DMS79 treated with DMSO at 0.1 percent for 48 hours (cell line): ENCODE measurements around the gene MRPL46.

Experiments used
- DNase-seq: peaks from one replicate; lab custom pipeline; 2025; lab: John Stamatoyannopoulos, UW

The MRPL46 gene

GRCh38 chr15:88467073-88467934, at the start of gene MRPL46, which contains the start of gene MRPS11:
TSS of gene MRPL46 (minus strand) at chr15:88467388. CDS start at chr15:88467377, 11 bp downstream.
TSS of gene MRPS11 (plus strand) at chr15:88467708. CDS start at chr15:88467718, 10 bp downstream.
- peak; percentile 64 for DNase-seq

- DNase-seq: no peak
Measured at GRCh38 chr15:88513195-88513594, 46.0 kb upstream of the MRPL46 start.

- no peak for DNase-seq
Measured at GRCh38 chr15:88512601-88513000, 45.4 kb upstream of the MRPL46 start.

- DNase-seq: no peak
Measured at GRCh38 chr15:88512078-88512477, 44.9 kb upstream of the MRPL46 start.

- no peak for DNase-seq
Measured at GRCh38 chr15:88511161-88511560, 44.0 kb upstream of the MRPL46 start.

GRCh38 chr15:88509964-88510363, 42.8 kb upstream of the MRPL46 start:
- no peak for DNase-seq

- DNase-seq: no peak
Measured at GRCh38 chr15:88509321-88509720, 42.1 kb upstream of the MRPL46 start.

GRCh38 chr15:88506628-88507027, 39.4 kb upstream of the MRPL46 start:
- no peak for DNase-seq

GRCh38 chr15:88505721-88506120, 38.5 kb upstream of the MRPL46 start:
- no peak for DNase-seq

GRCh38 chr15:88504445-88504844, 37.3 kb upstream of the MRPL46 start:
- DNase-seq: no peak

GRCh38 chr15:88498996-88499395, 31.8 kb upstream of the MRPL46 start:
- peak; percentile 52 for DNase-seq

- no peak for DNase-seq
Measured at GRCh38 chr15:88497109-88497765, 30.0 kb upstream of the MRPL46 start.

GRCh38 chr15:88493844-88494243, 26.7 kb upstream of the MRPL46 start:
- DNase-seq: no peak

GRCh38 chr15:88491158-88491557, 24.0 kb upstream of the MRPL46 start:
- DNase-seq: no peak

- DNase-seq: no peak
Measured at GRCh38 chr15:88490036-88490435, 22.8 kb upstream of the MRPL46 start.

- DNase-seq: no peak
Measured at GRCh38 chr15:88489321-88489720, 22.1 kb upstream of the MRPL46 start.

GRCh38 chr15:88487796-88488523, 20.8 kb upstream of the MRPL46 start:
- no peak for DNase-seq

- no peak for DNase-seq
Measured at GRCh38 chr15:88487178-88487795, 20.1 kb upstream of the MRPL46 start.

- DNase-seq: no peak
Measured at GRCh38 chr15:88484682-88485331, 17.6 kb upstream of the MRPL46 start.

- DNase-seq: no peak
Measured at GRCh38 chr15:88482263-88482662, 15.1 kb upstream of the MRPL46 start.

- DNase-seq: no peak
Measured at GRCh38 chr15:88480981-88481380, 13.8 kb upstream of the MRPL46 start.

GRCh38 chr15:88479169-88479568, 12.0 kb upstream of the MRPL46 start:
- no peak for DNase-seq
